ACC112 (cell line): Measurements from ENCODE around the gene MCUR1.
"Not testable (repeated sequence)": the region's sequence is repeated elsewhere in the genome, so short reads cannot be mapped to it uniquely, and the experiment has no call there.

ENCODE experiments used
- H2AFZ ChIP-seq: fragments of 200-600 bp; sonication (generic); one replicate; pipeline ENCODE4 v1.6.0; 2017; ENCODE audit warnings: antibody characterized with exemption, low read length; ENCODE audit not compliant: unreplicated experiment
- H3K27ac ChIP-seq: fragments of 200-600 bp; sonication (generic); 2 replicates; pipeline ENCODE4 v1.5.1; 2014; ENCODE audit warnings: low read depth, mild to moderate bottlenecking, antibody characterized with exemption, low read length, moderate library complexity
- H3K27me3 ChIP-seq: fragments of 200-600 bp; sonication (generic); 2 replicates; pipeline ENCODE4 v1.6.1; 2014; ENCODE audit warnings: mild to moderate bottlenecking, antibody characterized with exemption, low read length, moderate library complexity, mixed read lengths; ENCODE audit not compliant: insufficient read depth
- H3K36me3 ChIP-seq: fragments of 200-600 bp; sonication (generic); 2 replicates; pipeline ENCODE4 v1.6.1; 2016; ENCODE audit warnings: mild to moderate bottlenecking, antibody characterized with exemption, low read length, moderate library complexity, mixed read lengths; ENCODE audit not compliant: insufficient read depth
- H3K4me1 ChIP-seq: fragments of 200-600 bp; sonication (generic); one replicate; pipeline ENCODE4 v1.6.1; 2016; ENCODE audit warnings: low read length, mixed read lengths; ENCODE audit not compliant: insufficient read depth, unreplicated experiment, control insufficient read depth
- H3K4me3 ChIP-seq: fragments of 200-600 bp; sonication (generic); 2 replicates; pipeline ENCODE4 v1.5.1; 2014; ENCODE audit warnings: mild to moderate bottlenecking, low read depth, low read length
- H3K79me2 ChIP-seq: fragments of 200-600 bp; sonication (generic); one replicate; pipeline ENCODE4 v1.6.0; 2016; ENCODE audit warnings: low read length; ENCODE audit not compliant: control insufficient read depth, unreplicated experiment, insufficient read depth

MCUR1 gene

GRCh38 chr6:13847326-13848050 is 33.1 kb upstream of the MCUR1 start:
- Histone ChIP-seq H3K36me3 (no peaks in the 10 kb centered on the region), H3K27me3 (peaks cover 5% of the 10 kb centered on the region; the same call in 1 of the 2 replicates), H3K79me2 (no peaks in the 10 kb centered on the region), H3K4me1 (no peaks in the 10 kb centered on the region), H3K4me3 (no peak overlapping the region), H2AFZ (no peak overlapping the region), H3K27ac (no peak overlapping the region)

DNA sequence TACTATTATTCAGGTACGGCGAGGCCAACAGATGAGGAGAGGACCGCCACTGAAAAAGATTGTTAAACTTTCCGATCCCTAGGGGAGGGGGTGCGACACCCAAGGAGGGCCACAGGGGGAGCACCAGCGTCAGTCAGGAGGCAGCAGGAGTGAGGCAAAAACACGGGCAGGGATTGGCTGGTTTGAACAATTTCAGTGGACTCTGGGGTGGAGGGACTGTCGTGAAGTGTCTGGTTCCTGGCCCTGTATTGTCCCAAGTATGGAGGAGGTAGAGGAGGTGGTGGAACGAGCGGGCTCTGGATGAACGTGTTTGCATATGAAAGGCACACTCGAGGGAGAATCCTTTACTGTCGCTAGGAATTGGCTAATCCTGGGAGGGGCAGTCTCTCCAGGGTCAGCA is 32.5 kb upstream of the MCUR1 start:
- Histone ChIP-seq H2AFZ (no peak overlapping the region), H3K79me2 (no peaks in the 10 kb centered on the region), H3K4me1 (peaks cover 3% of the 10 kb centered on the region), H3K36me3 (no peaks in the 10 kb centered on the region), H3K27ac (no peak overlapping the region), H3K4me3 (no peak overlapping the region), H3K27me3 (peaks cover 5% of the 10 kb centered on the region; the same call in 1 of the 2 replicates)

DNA sequence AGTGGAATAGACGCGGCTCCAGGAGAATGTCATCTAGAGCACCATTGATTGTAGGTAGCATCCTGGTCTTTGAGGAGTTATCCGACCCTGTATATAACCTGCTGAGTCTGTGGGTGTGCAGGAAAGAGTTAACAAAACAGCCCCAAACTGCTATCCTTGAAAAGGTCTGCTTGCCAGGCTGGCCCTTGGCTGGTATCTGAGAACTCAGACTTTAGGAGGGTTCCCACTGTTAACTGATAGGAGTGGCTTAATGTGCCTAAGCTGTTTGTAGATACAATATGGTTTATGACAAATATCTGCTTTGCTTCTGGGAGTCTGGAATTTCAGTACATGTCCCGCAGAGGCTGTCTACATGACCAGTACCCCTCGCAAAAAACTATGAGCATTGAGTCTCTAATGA is 27.6 kb upstream of the MCUR1 start:
- H2AFZ ChIP-seq: no peak overlapping the region
- no peaks in the 10 kb centered on the region for H3K27me3 ChIP-seq
- H3K27ac ChIP-seq: 0 out of 2 replicates have a peak overlapping the region, but pooled peaks have one; percentile 25
- H3K36me3 ChIP-seq: no peaks in the 10 kb centered on the region
- no peak overlapping the region for H3K4me3 ChIP-seq
- peaks cover 10% of the 10 kb centered on the region for H3K4me1 ChIP-seq
- no peaks in the 10 kb centered on the region for H3K79me2 ChIP-seq

- no peak overlapping the region for H3K27ac ChIP-seq
- H3K4me1 ChIP-seq: peaks cover 10% of the 10 kb centered on the region
- no peaks in the 10 kb centered on the region for H3K36me3 ChIP-seq
- H2AFZ ChIP-seq: no peak overlapping the region
- no peak overlapping the region for H3K4me3 ChIP-seq
- peaks cover 11% of the 10 kb centered on the region; the same call in 1 of the 2 replicates for H3K27me3 ChIP-seq
- no peaks in the 10 kb centered on the region for H3K79me2 ChIP-seq
These were observed 24.3 kb upstream of the MCUR1 start for GRCh38 chr6:13838616-13839015.

DNA sequence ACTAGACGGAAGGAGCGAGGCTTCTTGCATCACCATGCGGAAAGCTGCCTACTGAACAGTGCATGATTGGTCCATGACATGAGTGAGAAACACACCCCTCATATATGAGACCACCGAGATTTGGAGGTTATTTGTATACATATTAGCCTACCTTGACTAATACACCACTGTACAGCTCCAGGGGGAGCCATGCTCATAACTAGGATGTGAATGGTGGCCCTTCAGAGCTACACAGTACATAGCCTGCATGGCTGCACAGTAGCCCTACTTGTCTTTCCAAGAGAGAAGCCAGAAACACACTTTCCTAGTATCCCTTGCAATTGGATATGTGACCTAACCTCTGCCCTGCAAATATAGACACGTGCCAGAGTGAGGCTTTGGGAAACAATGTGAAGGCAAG is 21.8 kb upstream of the MCUR1 start:
- H3K79me2 ChIP-seq: no peaks in the 10 kb centered on the region
- no peaks in the 10 kb centered on the region for H3K4me1 ChIP-seq
- H3K36me3 ChIP-seq: no peaks in the 10 kb centered on the region
- H3K4me3 ChIP-seq: no peak overlapping the region
- H3K27me3 ChIP-seq: peaks cover 15% of the 10 kb centered on the region; the same call in 1 of the 2 replicates
- H3K27ac ChIP-seq: no peak overlapping the region
- no peak overlapping the region for H2AFZ ChIP-seq

DNA sequence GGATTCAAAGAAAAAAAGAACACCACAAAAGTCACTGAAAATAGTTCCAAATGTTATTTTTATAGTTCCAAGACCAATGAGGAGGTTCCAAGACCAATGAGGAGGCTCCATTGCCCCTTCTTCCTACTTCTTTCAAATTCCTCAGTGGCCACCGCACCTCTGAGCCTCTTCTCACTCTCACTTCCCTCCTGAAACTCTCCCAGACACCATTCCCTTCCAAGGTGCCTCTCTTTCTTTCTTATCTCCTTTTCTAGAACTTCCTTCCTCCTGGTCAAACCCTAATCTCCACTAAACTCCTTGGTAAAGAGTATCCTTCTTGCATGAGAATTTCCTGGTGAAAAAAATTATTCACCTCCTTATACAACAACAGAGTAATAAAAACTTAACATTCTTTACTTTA is 20.4 kb upstream of the MCUR1 start:
- Histone ChIP-seq H3K79me2 (no peaks in the 10 kb centered on the region), H3K27ac (no peak overlapping the region), H2AFZ (no peak overlapping the region), H3K4me3 (no peak overlapping the region), H3K4me1 (no peaks in the 10 kb centered on the region), H3K27me3 (peaks cover 15% of the 10 kb centered on the region; the same call in 1 of the 2 replicates), H3K36me3 (no peaks in the 10 kb centered on the region)

GRCh38 chr6:13834018-13834417 is 19.7 kb upstream of the MCUR1 start:
- H3K79me2 ChIP-seq, H3K36me3 ChIP-seq, H2AFZ ChIP-seq, H3K4me3 ChIP-seq, H3K4me1 ChIP-seq, H3K27ac ChIP-seq: not testable (repeated sequence)
- peaks cover 15% of the 10 kb centered on the region; the same call in 1 of the 2 replicates for H3K27me3 ChIP-seq

DNA sequence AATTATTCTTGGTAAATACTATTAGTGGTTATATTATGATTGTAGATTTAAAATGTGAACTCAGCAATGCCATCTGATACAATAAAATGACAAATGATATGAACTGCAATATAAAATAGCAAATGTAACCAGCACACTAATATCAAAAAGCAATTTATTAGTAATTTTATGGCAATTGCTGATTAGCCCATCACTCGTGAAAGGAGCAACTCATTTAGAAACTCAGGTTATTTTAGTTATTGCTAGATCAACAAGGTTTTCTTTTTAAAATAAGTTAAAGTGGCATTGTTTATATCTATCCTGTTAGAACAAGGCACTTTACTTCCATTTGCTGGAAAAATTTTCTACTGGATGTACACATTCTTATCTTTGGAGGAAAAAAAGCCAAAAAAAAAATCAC is 18.4 kb upstream of the MCUR1 start:
- Histone ChIP-seq H3K27me3 (peaks cover 15% of the 10 kb centered on the region; the same call in 1 of the 2 replicates), H3K27ac (no peak overlapping the region), H3K4me1 (no peaks in the 10 kb centered on the region), H3K4me3 (no peak overlapping the region), H3K79me2 (no peaks in the 10 kb centered on the region), H2AFZ (no peak overlapping the region), H3K36me3 (no peaks in the 10 kb centered on the region)

DNA sequence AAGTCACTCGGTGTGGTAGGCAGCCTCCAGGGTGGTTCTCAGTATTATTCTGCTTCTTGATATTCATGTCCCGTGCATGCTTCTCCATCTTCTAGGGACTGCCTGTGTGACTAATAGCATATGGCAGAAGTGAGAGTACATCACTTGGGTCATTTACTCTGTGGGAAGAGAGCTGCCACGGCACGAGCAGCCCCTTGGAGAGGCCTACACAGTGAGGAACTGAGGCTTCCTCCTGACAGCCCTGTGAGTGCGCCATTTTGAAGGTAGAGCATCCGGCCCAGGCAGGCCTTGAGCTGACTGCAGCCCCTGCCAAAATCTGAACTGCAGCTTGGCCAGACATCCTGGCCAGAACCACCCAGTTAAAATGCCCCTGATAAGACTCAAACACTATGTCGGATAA is 17.3 kb upstream of the MCUR1 start:
- H3K79me2 ChIP-seq: no peaks in the 10 kb centered on the region
- no peaks in the 10 kb centered on the region for H3K4me1 ChIP-seq
- no peak overlapping the region for H3K27ac ChIP-seq
- no peak overlapping the region for H3K4me3 ChIP-seq
- no peak overlapping the region for H2AFZ ChIP-seq
- peaks cover 15% of the 10 kb centered on the region; the same call in 1 of the 2 replicates for H3K27me3 ChIP-seq
- no peaks in the 10 kb centered on the region for H3K36me3 ChIP-seq

DNA sequence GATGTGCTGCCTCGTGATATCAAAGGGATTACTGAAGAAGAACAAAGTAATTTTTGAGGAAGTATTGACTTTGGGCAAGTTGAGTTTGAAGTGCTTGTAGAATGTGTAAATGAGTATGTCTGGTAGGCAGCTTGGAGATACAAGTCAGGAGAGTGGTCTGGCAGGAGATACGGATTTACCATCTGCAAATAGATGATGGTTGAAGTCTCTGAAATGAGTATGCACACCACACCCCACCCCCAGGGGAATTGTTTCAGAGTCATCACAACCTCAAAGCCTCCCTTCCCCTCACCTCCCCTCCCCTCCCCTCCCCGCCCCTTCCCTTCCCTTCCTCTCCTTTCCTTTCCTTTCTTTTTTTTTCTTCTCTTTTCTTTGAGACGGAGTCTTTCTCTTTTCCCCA is 16.4 kb upstream of the MCUR1 start:
- Histone ChIP-seq H2AFZ (no peak overlapping the region), H3K27me3 (peaks cover 10% of the 10 kb centered on the region; the same call in 1 of the 2 replicates), H3K79me2 (no peaks in the 10 kb centered on the region), H3K36me3 (no peaks in the 10 kb centered on the region), H3K27ac (no peak overlapping the region), H3K4me1 (no peaks in the 10 kb centered on the region), H3K4me3 (no peak overlapping the region)

- not testable (repeated sequence) for H3K27ac ChIP-seq, H3K36me3 ChIP-seq, H2AFZ ChIP-seq, H3K4me1 ChIP-seq, H3K79me2 ChIP-seq, H3K4me3 ChIP-seq, H3K27me3 ChIP-seq
These were observed 15.1 kb upstream of the MCUR1 start for GRCh38 chr6:13829419-13829818.
